Neural cell (in vitro differentiated cells): Measurements from ENCODE around the gene SH3BP4.

Source experiments
- POLR2AphosphoS5 ChIP-seq: IDR thresholded peaks from 2 replicates; pipeline ENCODE4 v1.6.1; 2012
- TF ChIP-seq, protein P1 (sequence below): fragments of 450-650 bp; IDR thresholded peaks from 2 replicates; pipeline ENCODE4 v1.5.1; 2014; ENCODE audit warnings: antibody characterized with exemption, mild to moderate bottlenecking, moderate library complexity; ENCODE audit not compliant: poor library complexity, severe bottlenecking

DNA sequence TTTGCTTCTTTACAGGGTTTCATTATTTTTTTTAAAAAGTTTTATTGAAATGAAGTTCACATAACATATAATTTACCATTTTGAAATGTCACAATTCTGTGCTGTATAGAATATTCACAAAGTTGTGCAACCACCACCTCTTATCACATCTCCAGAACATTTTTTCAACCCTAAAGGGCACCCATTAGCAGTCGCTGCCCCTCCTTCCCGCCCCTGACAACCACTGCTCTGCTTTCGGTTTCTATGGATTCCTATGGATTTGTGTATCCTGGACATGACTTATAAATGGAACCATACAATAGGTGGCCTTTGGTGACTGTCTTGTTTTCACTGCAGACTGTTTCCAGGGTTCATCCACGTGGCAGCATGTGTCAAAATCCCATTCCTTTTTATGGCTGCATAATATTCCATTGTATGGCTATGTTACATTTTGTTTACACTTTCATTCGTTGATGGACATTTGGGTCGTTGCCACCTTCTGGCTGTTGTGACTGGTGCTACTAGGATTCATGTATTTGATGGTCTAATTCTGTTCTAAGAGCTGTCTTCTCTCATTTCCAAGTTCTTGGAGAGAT lies 52.6 kb downstream of the SH3BP4 start:
- TF ChIP-seq POLR2AphosphoS5 = no peak
- TF ChIP-seq, protein P1, sequence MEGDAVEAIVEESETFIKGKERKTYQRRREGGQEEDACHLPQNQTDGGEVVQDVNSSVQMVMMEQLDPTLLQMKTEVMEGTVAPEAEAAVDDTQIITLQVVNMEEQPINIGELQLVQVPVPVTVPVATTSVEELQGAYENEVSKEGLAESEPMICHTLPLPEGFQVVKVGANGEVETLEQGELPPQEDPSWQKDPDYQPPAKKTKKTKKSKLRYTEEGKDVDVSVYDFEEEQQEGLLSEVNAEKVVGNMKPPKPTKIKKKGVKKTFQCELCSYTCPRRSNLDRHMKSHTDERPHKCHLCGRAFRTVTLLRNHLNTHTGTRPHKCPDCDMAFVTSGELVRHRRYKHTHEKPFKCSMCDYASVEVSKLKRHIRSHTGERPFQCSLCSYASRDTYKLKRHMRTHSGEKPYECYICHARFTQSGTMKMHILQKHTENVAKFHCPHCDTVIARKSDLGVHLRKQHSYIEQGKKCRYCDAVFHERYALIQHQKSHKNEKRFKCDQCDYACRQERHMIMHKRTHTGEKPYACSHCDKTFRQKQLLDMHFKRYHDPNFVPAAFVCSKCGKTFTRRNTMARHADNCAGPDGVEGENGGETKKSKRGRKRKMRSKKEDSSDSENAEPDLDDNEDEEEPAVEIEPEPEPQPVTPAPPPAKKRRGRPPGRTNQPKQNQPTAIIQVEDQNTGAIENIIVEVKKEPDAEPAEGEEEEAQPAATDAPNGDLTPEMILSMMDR = no peak
